Measurements from ENCODE around the gene TRIP6. TPM values are rescaled to one million over a fixed set of nuclear protein-coding genes. Genes with fewer than 3 reads are reported as not detected.

Gene TRIP6
- total RNA-seq, 1 experiment from 2014 or later = 140 TPM

DNA sequence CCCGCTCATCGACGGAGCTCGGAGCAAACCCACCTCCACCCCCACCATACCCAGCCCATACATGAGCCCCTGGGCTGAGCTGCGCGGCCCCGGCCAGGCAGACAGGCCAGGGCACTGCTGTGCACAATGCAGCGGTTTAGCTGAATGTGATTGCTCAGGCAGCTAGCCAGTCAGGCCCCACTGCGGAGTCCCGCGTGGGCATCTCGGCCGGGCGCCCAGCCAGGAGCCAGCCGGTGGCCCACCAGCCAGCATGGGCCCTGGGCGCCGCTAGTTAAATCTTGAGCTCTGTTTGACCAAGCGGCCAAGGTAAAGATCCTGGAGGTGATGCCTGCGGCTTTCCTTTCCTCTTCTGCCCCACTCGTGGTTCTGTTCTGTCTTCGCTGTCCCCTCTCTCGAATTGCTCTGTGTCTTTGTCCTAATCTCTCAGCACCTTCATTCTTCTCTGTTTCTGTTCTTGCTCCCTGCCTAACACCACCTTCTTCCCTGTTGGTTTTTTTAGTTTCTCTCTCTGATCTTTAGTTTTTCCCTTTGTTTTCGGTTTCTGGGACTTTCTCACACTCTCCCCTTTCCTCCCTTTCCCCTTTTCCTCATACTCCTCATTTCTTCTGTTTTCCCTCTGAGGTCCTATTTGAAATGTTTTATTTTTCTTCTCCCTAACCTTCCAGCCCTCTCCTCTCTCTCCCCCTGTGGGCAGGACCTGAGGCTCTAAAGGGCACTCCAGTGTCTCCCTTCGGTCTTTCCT lies 15.8 kb downstream of the TRIP6 start:
- no peak for DNase-seq (ENCODE audit: low spot score)
- TF ChIP-seq, protein P1, sequence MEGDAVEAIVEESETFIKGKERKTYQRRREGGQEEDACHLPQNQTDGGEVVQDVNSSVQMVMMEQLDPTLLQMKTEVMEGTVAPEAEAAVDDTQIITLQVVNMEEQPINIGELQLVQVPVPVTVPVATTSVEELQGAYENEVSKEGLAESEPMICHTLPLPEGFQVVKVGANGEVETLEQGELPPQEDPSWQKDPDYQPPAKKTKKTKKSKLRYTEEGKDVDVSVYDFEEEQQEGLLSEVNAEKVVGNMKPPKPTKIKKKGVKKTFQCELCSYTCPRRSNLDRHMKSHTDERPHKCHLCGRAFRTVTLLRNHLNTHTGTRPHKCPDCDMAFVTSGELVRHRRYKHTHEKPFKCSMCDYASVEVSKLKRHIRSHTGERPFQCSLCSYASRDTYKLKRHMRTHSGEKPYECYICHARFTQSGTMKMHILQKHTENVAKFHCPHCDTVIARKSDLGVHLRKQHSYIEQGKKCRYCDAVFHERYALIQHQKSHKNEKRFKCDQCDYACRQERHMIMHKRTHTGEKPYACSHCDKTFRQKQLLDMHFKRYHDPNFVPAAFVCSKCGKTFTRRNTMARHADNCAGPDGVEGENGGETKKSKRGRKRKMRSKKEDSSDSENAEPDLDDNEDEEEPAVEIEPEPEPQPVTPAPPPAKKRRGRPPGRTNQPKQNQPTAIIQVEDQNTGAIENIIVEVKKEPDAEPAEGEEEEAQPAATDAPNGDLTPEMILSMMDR (conservative IDR thresholded peaks at IDR 0.05; ENCODE audit: low read depth, low read length) = no peak
- TF ChIP-seq EZH2 (IDR thresholded peaks at IDR 0.05; ENCODE audit: borderline replicate concordance, low read depth, low read length, poor library complexity, severe bottlenecking) = no peak
- Histone ChIP-seq H3K9me3 (ENCODE audit: low read depth, low read length, poor library complexity, severe bottlenecking) (no peaks in the 10 kb centered on the region), H3K4me1 (ENCODE audit: insufficient read depth, low read length, poor library complexity, severe bottlenecking) (peaks cover 8% of the 10 kb centered on the region), H3K27me3 (replicated peaks; ENCODE audit: insufficient read depth, low read depth, low read length, poor library complexity) (no peaks in the 10 kb centered on the region), H3K36me3 (ENCODE audit: insufficient read depth, low read length, poor library complexity, severe bottlenecking) (peaks cover 92% of the 10 kb centered on the region), H3K27ac (ENCODE audit: low read depth, low read length, poor library complexity, severe bottlenecking) (peak overlapping the region; percentile 47), H3K4me3 (ENCODE audit: low read depth, low read length, poor library complexity, severe bottlenecking) (no peak overlapping the region)
- intact Hi-C loops (cut with micrococcal nuclease; ENCODE audit: unreplicated experiment) = no loop called here
- CTCF ChIA-PET = no interaction called here
- BruUV-seq (replicated peaks) = no TSS peak
- POLR2A ChIA-PET (ENCODE audit: low non-redundant PET) = no interaction called here

DNA sequence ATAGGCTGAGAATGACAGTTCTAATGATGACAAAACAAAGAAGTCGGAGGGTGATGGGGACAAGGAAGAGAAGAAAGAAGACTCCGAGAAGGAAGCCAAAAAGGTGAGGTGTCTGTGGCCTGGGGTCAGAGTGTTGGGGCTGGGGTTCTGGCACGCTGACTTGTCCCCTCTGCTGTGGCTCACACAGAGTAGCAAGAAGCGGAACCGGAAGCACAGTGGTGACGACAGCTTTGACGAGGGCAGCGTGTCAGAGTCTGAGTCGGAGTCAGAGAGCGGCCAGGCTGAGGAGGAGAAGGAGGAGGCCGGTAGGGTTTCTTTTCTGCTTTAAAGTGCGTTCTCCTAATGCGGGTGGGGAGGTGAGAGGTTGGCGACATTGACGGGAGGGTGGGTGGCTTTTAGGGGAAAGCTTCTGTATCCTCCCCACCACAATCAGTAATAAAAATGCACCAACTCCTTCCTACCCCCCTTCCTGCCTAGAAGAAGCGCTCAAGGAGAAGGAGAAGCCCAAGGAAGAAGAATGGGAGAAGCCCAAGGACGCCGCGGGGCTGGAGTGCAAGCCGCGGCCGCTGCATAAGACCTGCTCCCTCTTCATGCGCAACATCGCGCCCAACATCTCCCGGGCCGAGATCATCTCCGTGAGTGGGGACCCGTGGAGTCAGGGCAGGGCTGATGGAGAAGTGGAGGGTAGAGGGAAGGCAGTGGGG lies 17.7 kb downstream of the TRIP6 start:
- CTCF ChIA-PET = no interaction called here
- DNase-seq (ENCODE audit: low spot score) = no peak
- BruUV-seq (replicated peaks) = TSS peak; percentile 42
- intact Hi-C loops (cut with micrococcal nuclease; ENCODE audit: unreplicated experiment) = no loop called here
- Histone ChIP-seq H3K27ac (ENCODE audit: low read depth, low read length, poor library complexity, severe bottlenecking) (no peak overlapping the region), H3K9me3 (ENCODE audit: low read depth, low read length, poor library complexity, severe bottlenecking) (no peaks in the 10 kb centered on the region), H3K27me3 (replicated peaks; ENCODE audit: insufficient read depth, low read depth, low read length, poor library complexity) (no peaks in the 10 kb centered on the region), H3K4me3 (ENCODE audit: low read depth, low read length, poor library complexity, severe bottlenecking) (no peak overlapping the region), H3K4me1 (ENCODE audit: insufficient read depth, low read length, poor library complexity, severe bottlenecking) (peaks cover 21% of the 10 kb centered on the region), H3K36me3 (ENCODE audit: insufficient read depth, low read length, poor library complexity, severe bottlenecking) (peaks cover 84% of the 10 kb centered on the region)
- POLR2A ChIA-PET (ENCODE audit: low non-redundant PET) = no interaction called here
- TF ChIP-seq, protein P1 (conservative IDR thresholded peaks at IDR 0.05; ENCODE audit: low read depth, low read length) = no peak
- no peak for TF ChIP-seq EZH2 (IDR thresholded peaks at IDR 0.05; ENCODE audit: borderline replicate concordance, low read depth, low read length, poor library complexity, severe bottlenecking)

DNA sequence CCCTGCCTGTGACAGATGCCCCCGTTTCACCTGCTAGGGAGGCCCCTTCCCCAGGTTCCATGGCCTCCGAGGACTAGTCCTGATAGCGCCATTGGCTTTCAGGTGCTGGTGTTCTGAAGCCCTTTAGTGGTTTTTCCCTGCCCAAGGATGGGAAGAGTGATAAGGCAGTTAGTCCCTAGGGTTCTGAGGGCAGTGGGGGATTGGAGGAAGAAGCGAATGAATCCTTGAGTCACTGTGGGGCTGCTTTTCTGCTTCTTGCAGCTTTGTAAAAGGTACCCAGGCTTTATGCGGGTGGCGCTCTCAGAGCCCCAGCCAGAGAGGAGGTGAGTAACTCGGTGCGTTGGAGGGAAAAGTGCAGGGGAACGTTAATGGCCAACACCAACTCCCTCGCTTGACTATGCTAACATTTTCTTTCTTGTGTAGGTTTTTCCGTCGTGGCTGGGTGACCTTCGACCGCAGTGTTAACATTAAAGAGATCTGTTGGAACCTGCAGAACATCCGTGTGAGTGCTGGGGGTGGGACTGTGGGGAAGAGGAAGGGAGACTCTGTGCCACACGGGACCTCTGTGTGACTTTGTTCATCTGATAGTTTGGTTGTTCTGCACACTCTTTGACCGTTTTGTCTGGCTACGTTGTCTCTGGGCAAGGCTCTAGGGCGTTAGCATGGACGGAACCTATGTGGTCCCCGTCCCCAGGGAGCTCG lies 18.4 kb downstream of the TRIP6 start:
- intact Hi-C loops (cut with micrococcal nuclease; ENCODE audit: unreplicated experiment) = no loop called here
- ChIA-PET POLR2A (ENCODE audit: low non-redundant PET) (no interaction called here), CTCF (no interaction called here)
- H3K4me1 ChIP-seq (ENCODE audit: insufficient read depth, low read length, poor library complexity, severe bottlenecking) = peaks cover 23% of the 10 kb centered on the region
- TF ChIP-seq, protein P1 (conservative IDR thresholded peaks at IDR 0.05; ENCODE audit: low read depth, low read length) = no peak
- TF ChIP-seq EZH2 (IDR thresholded peaks at IDR 0.05; ENCODE audit: borderline replicate concordance, low read depth, low read length, poor library complexity, severe bottlenecking) = no peak
- no TSS peak for BruUV-seq (replicated peaks)
- H3K27me3 ChIP-seq (replicated peaks; ENCODE audit: insufficient read depth, low read depth, low read length, poor library complexity) = no peaks in the 10 kb centered on the region
- H3K4me3 ChIP-seq (ENCODE audit: low read depth, low read length, poor library complexity, severe bottlenecking) = no peak overlapping the region
- H3K36me3 ChIP-seq (ENCODE audit: insufficient read depth, low read length, poor library complexity, severe bottlenecking) = peaks cover 82% of the 10 kb centered on the region
- DNase-seq (ENCODE audit: low spot score) = no peak
- H3K9me3 ChIP-seq (ENCODE audit: low read depth, low read length, poor library complexity, severe bottlenecking) = no peaks in the 10 kb centered on the region
- no peak overlapping the region for H3K27ac ChIP-seq (ENCODE audit: low read depth, low read length, poor library complexity, severe bottlenecking)
